Measurements from ENCODE around the gene WASHC2A. TPM values are rescaled to one million over a fixed set of nuclear protein-coding genes. Genes with fewer than 3 reads are reported as not detected.
A peak's percentile ranks its signal among the peaks of the same experiment; 100 is the strongest.
"Not testable (repeated sequence)": the region's sequence is repeated elsewhere in the genome, so short reads cannot be mapped to it uniquely, and the experiment has no call there.

Gene WASHC2A
- total RNA-seq, 2 experiments from 2014 or later: 42.8 to 44.0 TPM

DNA sequence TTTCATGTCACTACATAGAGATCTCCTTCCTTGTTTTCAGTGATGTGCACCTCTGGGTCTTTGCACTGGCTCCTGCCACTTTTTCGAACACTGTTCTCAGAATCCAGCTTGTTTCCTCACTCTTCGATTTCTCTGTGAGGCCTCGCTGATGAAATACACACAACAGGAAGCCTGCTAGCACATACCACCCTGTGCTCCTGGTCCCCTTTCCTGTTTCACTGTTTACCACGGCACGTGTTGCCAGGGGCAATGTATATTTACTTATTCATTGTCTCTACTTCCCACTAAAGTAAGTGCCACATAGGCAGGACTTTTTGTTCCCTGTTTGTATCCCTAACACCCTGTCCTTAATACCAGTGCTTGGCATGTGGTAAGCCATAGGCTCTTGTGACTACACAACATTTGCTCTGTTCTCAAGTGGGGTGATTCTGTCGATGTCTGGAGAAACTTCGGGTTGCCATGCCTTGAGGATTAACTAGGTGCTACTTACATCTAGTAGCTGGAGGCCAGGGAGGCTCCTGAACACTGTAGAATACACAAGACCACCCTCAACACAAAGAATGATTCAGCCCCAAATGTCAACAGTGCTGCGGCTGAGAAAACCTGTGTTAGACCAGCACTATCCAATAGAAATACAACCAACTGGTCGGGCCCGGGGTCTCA is 75.9 kb downstream of the WASHC2A start:
- H3K36me3 Mint-ChIP-seq, H3K4me1 Mint-ChIP-seq, H3K4me3 Mint-ChIP-seq, H3K27me3 Mint-ChIP-seq, H3K27ac Mint-ChIP-seq, H3K9me3 Mint-ChIP-seq, DNase-seq, POLR2A ChIA-PET: not testable (repeated sequence)
- ATAC-seq (ENCODE audit: low read depth): peak; percentile 42

DNA sequence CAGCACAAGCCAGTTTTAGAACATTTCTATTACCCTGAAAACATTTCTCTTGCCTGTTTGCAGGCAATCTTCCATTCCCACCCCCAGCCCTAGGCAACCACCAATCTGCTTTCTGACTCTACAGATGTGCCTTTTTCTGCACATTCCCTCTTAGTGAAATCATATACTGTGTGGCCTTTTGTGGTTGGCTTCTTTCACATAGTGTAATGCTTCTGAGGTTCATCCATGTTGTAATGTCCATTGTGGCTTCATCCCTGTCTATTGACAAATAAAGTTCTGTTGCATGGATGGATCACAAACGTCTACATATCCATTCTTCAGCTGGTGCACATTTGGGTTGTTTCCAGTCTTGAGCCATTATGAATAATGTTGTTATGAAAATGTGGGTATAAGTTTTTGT is 77.8 kb downstream of the WASHC2A start:
- H3K27me3 Mint-ChIP-seq, POLR2A ChIA-PET: not testable (repeated sequence)

DNA sequence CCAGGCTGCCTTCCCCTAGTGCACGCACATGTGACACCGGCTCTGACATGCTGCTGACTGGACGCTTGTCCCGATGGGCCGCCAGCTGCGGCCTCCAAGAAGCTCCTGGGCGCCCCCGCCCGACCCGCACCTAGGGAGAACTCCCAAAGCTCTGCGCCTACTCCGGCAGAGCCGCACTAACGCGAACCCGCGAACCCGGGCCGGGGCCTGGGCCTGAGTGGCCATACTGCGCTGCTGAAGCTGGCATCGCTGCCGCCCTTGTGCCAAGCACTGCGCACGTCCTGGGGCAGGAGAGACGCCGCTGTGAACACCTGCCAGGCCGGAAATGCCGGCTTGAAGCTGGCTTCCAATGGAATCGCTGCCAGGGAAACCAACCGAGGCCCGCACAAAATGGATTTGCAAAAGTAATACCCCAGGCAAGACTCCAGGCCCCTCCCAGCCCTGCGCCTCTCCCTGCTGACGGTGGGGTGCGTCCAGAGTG is 85.1 kb downstream of the WASHC2A start:
- peaks cover 22% of the 10 kb centered on the region for H3K27me3 Mint-ChIP-seq
- no peaks in the 10 kb centered on the region for H3K9me3 Mint-ChIP-seq

More for the DNA sequence above, 77.8 kb downstream of the WASHC2A start:
- H3K9me3 Mint-ChIP-seq; H3K4me3 Mint-ChIP-seq; H3K27ac Mint-ChIP-seq; ATAC-seq (ENCODE audit: low read depth); H3K36me3 Mint-ChIP-seq; H3K4me1 Mint-ChIP-seq; DNase-seq: not testable (repeated sequence)

DNA sequence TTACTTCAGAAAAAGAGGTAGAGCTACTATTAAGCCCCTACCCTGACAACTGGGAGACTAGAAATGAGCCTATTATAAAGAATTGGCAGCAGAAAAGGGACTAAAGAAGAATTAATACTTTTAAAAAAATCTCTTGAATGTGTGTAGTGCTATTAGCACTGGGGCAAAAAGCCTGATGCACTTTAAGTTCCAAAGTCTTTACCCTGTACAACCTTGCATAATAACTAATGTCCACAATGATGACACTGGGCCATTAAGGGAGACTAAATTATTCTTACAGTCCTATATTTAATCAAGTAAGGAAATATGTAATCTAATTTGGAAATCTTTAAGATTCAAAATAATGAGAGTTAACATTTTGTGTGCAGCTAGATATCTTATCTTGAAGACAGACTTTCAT is 90.1 kb downstream of the WASHC2A start:
- H3K9me3 Mint-ChIP-seq; H3K27ac Mint-ChIP-seq; H3K4me3 Mint-ChIP-seq; H3K4me1 Mint-ChIP-seq; ATAC-seq (ENCODE audit: low read depth); DNase-seq; POLR2A ChIA-PET; H3K36me3 Mint-ChIP-seq: not testable (repeated sequence)
- H3K27me3 Mint-ChIP-seq: peaks cover 17% of the 10 kb centered on the region

More for the DNA sequence above, 85.1 kb downstream of the WASHC2A start:
- POLR2A ChIA-PET: no interaction called here
- H3K4me1 Mint-ChIP-seq: no peaks in the 10 kb centered on the region
- DNase-seq: no peak
- no peaks in the 10 kb centered on the region for H3K36me3 Mint-ChIP-seq
- ATAC-seq (ENCODE audit: low read depth): no peak
- H3K4me3 Mint-ChIP-seq: no peak overlapping the region
- no peak overlapping the region for H3K27ac Mint-ChIP-seq

DNA sequence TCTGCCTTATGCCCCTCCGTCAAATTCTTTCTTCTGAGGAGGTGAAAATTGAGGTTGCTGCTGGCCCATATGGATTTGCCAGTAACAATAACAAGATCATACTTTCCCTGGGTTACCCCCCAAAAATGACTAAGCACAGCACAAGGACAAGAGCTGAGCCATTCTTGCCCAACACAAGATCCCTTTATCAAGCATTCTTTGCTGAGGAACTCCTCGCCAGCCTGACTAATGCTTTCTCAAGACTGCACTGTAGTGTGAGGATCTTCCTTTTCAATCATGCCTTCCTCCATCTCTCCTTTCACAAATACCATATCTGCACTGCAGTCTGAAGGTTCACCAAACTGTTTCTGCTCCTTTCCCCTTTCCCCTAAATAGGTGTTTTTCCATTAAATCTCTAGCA is 92.1 kb downstream of the WASHC2A start:
- H3K9me3 Mint-ChIP-seq; H3K27ac Mint-ChIP-seq; H3K4me1 Mint-ChIP-seq; ATAC-seq (ENCODE audit: low read depth); DNase-seq; H3K27me3 Mint-ChIP-seq; POLR2A ChIA-PET; H3K4me3 Mint-ChIP-seq; H3K36me3 Mint-ChIP-seq: not testable (repeated sequence)

DNA sequence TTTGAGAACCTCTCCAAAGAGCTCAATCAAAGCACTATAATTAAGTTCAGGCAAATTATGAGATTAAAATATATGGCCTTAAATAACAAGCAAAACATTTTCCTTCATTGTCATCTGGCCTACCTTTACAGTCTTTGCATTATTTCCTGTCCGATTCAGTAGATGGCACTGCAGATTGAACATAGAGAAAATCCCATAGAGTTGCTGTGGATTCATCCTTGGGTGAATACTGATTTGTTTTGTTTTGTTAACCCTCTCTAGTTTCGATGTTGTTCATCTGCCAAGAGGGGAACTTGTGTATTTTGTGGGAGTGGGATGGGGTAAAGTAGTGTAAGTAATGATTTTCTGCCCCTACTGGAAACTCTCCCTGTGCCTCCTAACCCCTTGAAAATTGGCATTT is 97.3 kb downstream of the WASHC2A start:
- H3K36me3 Mint-ChIP-seq; DNase-seq; H3K9me3 Mint-ChIP-seq; POLR2A ChIA-PET; H3K4me1 Mint-ChIP-seq; H3K27me3 Mint-ChIP-seq; H3K4me3 Mint-ChIP-seq; H3K27ac Mint-ChIP-seq; ATAC-seq (ENCODE audit: low read depth): not testable (repeated sequence)

DNA sequence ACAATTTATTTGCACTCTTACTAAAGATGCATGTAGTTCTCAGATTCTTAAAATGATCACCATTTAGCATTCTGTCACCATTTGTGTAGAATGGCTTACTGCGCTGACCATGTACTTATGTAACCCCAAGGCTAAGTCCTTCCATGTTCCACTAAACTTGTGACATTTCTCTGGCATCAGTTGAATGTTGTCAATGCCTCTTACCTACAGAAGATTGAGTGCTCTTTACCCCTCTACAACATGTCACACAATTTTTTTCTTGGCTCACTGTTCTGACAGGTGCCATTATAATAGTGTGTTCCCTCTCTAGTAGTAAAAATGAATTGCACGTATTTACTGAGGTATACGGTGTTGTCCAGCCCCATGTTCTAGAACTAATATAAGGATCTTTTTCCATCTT is 100.1 kb downstream of the WASHC2A start:
- H3K4me3 Mint-ChIP-seq; H3K36me3 Mint-ChIP-seq; H3K27me3 Mint-ChIP-seq; DNase-seq; H3K4me1 Mint-ChIP-seq; H3K27ac Mint-ChIP-seq; H3K9me3 Mint-ChIP-seq; ATAC-seq (ENCODE audit: low read depth); POLR2A ChIA-PET: not testable (repeated sequence)

DNA sequence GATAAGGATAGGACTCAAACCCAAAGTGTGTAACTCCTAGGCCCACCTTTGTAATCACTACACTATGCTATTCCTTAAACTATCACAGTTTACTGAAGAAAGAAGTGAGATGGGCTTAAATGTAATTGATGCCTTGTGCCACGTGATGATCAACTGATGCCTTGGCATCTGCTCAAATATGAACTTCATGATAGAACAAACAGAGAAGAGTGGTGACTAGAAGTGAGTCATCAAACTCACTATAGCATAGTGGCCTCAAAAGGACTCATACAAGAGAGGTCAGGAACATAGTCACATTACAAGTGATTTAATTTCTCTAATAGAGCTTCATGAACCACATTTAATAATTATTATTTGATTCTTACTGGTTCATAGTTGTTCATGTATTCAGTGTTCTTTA is 101.8 kb downstream of the WASHC2A start:
- POLR2A ChIA-PET, DNase-seq: not testable (repeated sequence)

DNA sequence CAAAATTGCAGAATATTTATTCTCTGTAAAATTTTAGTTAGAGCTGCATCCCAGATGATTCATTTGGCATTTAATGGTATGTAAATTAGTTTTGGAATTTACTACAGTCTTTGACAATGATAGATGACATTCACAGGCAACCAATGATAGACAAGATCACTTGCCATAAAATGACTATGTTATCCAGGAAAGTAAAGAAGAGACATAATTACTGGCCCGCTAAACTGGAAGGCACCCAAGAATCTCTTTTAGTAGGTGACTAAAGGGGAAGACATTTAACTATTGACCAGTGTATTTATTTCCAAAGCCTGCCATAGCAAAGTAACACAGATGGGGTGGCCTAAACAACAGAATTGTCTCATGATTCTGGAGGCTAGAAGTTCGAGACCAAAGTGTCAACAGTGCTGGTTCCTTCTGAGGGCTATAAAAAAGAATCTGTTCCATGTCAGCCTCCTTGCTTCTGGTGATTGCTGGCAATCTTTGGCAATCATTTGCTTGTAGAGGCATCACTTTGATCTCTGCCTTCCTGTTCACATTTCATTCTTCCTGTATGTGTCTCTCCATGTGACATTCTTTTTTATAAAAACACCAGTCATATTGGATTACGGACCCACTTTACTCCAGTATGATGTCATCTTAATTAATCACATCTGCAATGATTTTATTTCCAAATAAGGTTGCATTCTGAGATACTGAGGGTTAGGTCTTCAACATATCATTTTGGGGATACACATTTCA is 107.2 kb downstream of the WASHC2A start:
- H3K36me3 Mint-ChIP-seq; POLR2A ChIA-PET; H3K4me1 Mint-ChIP-seq; H3K4me3 Mint-ChIP-seq; DNase-seq; H3K27ac Mint-ChIP-seq; H3K27me3 Mint-ChIP-seq; H3K9me3 Mint-ChIP-seq; ATAC-seq (ENCODE audit: low read depth): not testable (repeated sequence)

More for the DNA sequence above, 101.8 kb downstream of the WASHC2A start:
- not testable (repeated sequence) for H3K36me3 Mint-ChIP-seq; H3K27ac Mint-ChIP-seq; H3K4me1 Mint-ChIP-seq; ATAC-seq (ENCODE audit: low read depth); H3K9me3 Mint-ChIP-seq; H3K4me3 Mint-ChIP-seq; H3K27me3 Mint-ChIP-seq

Other genes with a start within 250 kb of the WASHC2A start
- gene PARG, start 125.9 kb upstream of the WASHC2A start, total RNA-seq: 10 to 100 TPM; 32.7 to 34.2 TPM
- gene TIMM23B, start 125.9 kb upstream of the WASHC2A start, total RNA-seq: 10 to 100 TPM; 19.2 to 21.1 TPM
- 10 to 100 TPM; 17.9 to 18.9 TPM for gene AGAP6, start 79.5 kb upstream of the WASHC2A start, total RNA-seq
- gene ASAH2, start 183.6 kb downstream of the WASHC2A start, total RNA-seq: 1 to 10 TPM; 3.5 to 5.2 TPM